GM12873 (cell line): ENCODE measurements around the gene IL2RA.

Experiments used
- CTCF ChIP-seq: IDR thresholded peaks from 2 replicates; pipeline ENCODE4 v1.5.1; 2012; ENCODE audit warnings: low read depth, mild to moderate bottlenecking, moderate library complexity, low read length, control low read depth; ENCODE audit not compliant: insufficient read depth; ENCODE audit errors: missing control alignments

The IL2RA gene

GRCh38 chr10:6013413-6014192 is 48.6 kb downstream of the IL2RA start:
- TF ChIP-seq CTCF = no peak

DNA sequence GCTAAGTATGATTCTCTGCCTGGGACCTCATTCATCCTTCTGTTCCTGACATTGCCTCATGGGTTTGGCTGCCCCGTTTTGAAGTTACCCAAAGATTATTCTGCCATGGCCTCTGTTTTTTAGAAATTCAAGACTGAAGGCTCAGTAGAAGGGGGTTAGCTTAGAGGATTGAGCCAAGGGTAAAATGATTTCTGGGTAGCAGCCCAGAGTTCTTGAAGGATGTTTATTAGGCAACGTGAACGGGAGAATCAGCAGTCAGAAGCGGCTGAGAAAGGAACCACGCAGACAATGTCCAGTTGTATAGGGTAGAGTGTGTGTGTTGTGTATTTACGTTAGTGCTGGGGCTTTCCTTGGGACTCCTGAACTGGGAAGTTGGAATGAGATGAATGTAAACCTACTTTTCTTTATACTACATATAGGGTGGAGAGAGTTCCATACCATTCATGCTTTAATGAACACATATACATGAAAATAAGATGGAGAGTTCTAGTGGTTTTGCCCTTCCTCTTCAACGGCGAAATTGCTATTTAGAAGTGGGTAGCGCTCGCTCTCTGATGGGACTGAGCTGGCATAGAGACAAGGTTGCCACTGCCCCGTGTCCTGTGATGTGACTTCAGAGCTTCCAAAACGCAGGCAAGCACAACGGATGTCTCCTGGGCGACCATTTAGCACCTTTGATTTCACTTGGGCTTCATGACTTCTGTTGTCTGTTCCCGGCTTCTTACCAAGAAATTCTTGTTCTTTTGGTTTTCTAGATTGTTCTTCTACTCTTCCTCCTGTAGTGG is 49.9 kb downstream of the IL2RA start:
- no peak for TF ChIP-seq CTCF

DNA sequence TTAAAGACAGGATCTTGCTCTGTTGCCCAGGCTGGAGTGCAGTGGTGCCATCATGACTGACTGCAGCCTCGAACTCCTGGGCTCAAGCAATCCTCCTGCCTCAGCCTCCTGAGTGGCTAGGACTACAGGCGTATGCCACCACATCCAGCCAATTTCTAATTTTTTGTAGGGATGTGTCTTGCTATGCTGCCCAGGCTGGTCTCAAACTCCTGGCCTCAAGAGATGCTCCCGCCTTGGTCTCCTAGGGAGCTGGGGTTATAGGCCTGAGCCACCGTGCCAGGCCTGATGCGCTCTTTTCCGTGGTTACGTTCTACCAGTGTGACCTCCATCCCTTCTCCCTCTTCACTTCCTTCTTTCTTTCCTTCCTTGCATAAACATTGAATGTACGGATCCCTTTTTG is 50.6 kb downstream of the IL2RA start:
- no peak for TF ChIP-seq CTCF

DNA sequence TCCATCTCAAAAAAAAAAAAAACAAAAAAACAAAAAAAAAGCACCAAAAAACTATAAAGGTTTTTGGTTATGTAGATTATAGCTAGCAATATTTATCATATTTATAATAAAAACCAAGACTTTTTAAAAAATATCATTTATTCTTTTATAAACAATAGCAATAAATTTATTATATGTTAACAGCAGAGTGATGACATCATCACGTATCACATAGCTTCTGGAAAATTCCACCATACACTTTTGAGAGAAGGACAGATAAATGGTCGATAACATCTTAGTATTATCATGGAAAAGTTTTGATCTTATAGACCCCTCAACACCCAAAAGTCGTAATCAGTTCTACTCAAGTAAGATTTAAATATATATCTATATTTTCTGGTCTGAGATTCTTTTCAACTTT is 51.6 kb downstream of the IL2RA start:
- no peak for TF ChIP-seq CTCF

- TF ChIP-seq CTCF = no peak
Measured at GRCh38 chr10:6009961-6010360, 52.2 kb downstream of the IL2RA start.

DNA sequence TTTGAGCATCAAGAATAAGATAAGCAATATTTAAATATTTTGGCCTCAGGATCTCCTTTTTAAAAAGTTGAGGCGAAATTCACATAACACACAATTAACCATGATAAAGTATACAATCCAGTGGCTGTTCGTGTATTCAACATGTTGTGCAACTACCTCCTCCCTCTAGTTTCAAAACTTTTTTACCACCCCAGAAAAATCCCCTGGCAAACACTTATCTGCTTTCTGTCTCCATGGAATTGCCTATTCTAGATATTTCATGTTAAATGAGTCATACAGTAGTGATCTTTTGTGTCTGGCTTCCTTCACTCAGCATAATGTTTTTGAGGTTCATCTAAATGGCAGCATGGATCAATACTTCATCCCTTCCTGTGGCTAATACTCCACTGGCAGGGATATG is 53.0 kb downstream of the IL2RA start:
- no peak for TF ChIP-seq CTCF

GRCh38 chr10:6008497-6009142 is 53.5 kb downstream of the IL2RA start:
- no peak for TF ChIP-seq CTCF
